ENCODE measurements around the gene RAP2A.

The RAP2A gene

DNA sequence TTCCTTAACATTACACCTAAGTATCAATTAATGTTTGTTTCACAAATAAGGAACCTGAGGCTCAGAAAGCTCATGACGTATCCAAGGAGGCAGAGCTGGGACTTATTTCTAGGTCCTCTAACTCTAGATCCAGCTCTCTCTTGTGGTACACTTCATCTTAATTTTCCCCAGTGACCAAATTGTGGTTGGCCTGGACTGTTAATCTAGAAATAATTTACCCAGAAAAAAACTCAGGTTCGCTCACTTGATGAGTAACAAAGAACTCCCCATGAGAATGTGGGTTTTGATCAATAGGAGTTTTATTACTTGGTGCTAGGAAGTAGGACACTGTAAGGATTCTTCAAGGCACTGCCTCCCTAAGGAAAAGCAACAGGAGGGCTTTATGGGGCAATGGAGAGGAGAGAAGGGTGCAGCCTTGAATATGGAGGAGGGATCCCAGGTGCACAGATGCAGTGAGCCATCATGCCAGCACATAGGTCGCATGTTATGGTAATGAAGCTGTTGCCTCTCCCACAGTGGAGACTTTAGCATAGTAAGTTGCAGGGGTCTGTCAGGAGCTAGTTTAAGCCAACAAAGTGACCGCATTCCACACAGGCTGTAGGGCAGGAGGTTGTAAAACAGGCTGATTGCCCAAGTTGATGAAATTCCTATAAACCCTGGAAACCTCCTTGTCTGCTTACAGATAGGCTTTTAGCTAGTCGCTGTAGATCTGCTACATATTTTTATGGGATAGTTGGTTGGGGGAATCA, 14.7 kb downstream of the RAP2A start:
- no peak for DNase-seq

DNA sequence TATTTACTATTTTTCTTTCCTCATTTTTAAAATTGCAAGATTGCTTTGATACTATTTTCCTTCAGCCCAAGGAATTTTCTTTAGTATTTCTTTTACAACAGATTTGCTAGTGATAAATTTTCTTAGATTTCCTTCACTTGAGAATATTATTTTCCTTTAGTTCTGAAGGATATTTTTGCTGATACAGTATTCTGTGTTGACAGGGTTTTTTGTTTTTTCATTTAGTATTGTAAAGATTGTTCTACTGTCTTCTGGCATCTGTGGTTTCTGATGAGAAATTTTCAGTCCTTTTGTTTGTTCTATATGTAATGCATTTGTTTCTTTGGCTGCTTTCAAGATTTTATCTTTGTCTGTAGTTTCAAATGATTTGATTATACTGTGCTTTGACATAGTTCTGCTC, 20.7 kb downstream of the RAP2A start:
- DNase-seq = no peak

DNA sequence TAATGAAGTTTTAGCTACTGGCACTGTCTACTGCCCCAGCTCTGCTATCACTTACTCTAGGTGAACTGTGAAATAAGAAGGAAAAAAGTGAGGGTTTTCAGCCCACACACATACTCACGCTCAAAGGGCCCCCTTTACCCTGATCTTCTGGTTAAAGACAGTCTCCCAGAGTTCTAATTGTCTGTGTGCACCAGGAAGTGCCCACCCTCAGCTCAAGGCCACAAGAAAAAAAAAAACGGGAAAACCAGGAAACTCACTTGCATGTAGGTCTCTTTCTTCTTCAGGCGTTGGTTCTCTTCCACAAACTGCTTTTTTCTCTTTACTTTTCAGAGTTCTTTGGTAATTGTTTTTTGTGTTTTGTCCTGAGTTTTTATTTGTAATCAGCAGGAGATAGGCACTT, 22.1 kb downstream of the RAP2A start:
- DNase-seq = no peak

DNA sequence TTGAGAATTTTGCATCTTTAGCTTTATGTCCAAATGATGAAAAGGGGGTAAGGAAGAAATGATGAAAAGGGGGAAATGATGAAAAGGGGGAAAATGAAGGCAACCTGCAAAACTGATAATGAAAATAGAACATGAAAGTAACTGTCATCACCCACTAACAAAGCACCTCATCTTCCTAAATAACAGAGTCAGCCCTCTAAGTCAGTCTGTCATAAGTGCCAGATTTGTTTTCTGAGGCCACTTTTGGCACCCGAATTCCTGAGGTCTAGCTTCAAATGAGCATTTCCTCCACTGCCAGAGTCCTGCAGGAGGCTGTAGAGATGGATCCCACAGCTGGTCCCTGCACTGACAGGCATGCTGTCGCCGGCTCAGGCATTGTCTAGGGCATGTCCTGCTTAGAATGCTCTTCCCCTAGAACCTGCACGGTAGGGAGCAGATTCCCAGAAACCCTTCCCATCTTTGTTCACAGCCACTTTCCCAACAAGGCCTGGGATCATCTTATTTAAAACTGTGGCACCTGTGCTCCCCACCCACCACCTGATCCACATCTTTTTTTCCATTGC, 25.3 kb downstream of the RAP2A start:
- DNase-seq = no peak

DNA sequence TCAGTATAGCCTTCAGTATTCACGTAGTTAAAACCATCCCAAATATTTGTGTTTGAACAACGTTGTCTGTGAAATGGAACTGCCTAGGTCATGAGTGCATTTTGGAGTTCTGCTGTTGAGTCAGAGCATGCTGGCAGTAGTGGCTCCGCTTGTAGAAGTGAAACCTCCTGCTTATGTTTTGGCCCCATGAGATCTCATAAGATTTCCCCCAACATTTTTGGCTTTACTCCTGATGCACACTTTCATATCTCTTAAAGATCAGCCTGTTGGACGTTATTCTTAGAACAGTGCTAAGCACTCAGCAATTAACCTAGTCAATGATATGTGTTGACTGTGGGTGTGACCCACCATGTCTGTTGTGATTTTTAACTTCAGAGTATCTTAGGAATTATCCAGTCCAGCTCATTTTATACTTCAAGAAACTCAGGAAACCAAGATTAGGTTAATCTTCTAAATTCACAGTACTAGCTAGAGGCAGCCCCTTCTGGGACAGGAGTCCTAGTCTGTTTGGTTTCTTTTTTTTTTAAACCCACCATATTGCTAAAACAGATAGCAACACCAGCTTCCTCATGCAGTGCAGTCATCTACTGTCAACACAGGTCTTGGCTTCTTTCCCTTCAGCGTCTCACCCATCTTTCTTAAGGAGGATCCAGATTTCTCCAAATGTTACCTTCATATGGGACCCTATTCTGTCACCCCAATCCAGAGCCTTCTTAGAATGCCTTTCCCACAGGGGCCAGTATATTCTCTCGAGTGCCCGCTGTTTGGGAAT, 26.2 kb downstream of the RAP2A start:
- no peak for DNase-seq

DNA sequence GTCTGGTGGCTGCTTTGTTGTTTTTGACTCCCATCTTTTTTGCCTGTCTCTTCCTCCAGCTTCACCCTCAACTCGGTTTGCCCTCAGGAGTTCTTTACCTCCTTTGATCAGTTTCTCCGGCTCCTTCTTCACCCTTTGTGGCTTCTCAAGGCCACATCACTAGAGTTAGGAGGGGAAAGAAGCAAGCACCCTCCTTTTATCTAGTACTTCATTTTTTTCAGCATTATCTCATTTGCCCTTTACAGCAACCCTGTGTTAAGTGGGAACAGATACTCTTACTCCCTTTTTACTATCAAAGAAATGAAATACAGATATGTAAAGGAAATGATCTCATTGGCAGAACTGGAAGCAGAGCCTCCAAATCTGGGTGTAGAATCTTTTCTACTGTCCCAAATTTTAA, 26.9 kb downstream of the RAP2A start:
- no peak for DNase-seq

DNA sequence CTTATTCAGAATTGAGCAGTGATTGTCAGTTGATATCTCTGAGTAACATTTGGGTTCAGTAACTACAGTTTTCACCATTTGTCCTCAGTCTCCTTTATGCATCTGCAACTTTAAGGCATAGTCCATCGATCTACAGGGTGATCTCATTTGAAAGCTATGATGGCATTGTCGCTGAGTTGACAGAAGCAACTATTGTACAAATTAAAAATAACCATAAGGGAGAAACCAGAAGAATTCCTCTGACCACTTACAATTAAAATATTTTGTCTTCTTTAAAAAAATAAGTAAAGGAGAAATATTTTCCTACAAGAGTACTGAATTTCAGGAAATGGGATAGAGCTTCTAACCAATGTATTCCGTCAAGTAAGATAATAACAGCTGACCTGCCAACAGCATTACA, 30.6 kb downstream of the RAP2A start:
- no peak for DNase-seq

DNA sequence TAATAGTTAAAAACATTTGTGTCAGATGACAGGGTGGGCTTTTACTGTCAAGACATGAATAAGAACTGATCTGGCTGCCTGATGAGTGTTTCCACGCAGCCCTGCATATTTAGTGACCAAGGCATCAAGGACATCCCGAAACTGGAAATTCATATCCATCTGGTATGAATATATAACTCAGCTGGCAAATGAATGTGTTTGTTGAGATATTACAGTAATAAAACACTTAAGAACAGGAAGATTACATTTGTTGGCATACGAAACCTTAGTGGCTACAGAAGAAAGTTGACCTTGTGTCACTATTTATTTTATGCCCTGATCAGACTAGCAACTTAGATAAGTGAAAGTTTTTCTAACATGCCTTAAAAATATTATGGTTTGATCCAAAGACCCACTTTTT, 32.8 kb downstream of the RAP2A start:
- no peak for DNase-seq

DNA sequence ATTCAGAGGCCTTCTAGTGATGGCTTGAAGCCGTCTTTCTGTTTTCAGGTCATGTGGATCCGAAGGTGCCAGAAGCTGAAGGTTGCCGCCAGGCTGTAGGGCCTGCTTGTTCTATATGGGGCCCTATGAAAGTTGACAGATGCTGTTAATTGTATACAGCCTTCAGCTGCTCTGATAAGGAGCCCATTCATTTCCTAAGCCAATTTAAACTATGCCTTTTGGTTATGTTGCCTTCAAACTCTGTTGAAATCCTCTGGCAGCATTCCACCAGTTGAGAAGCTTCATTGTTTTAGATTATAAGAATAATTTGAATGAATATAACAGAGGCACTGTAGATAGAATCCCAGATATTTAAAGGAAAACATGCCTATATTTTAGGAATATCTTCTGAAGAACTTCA, 34.4 kb downstream of the RAP2A start:
- no peak for DNase-seq

DNA sequence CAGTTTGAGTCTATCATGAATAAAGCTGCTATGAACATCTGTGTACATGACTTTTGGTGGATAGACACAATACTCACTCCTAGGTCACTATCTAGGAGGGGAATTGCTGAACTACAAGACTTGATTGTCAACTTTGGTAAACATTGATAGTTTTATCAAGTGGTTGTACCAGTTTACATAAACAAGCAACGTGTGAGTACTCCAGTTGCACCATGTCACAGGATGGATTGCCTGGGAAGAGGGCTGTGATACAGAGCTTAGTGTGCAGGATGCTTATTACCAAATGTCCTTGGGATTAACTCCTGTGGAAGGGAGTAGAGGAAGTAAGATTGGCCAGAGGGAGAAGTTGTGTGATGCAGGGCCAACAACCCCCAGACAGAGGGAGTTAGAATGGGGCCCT, 37.7 kb downstream of the RAP2A start:
- no peak for DNase-seq

DNA sequence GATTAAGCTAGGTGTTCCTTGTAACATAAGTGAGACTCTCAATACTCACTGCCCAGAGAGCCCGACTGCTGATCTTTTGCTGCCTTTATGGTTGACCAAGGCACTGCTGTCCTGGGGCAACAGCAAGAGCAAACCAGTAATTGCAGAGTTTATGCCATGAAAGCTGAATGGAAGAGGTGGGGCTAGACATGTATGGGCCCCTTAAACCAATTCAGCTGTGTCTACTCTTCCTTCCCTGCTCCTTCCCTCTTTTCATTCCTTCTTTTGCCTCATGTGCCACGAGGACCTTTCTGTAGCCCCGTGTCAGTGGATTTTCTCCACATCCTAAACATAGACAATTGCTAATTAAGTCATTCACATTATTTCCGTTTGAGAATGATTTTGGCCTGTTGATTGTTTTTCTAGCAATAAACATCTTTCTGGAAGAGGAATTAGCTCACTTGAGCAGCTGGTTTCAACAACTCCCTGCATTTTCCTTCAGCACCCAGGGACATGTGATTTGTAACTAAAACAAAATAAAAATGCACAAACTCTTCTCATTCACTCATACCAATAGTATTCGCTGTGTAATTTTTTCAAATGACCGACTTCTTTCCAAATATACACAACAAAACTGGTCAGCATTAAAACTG, 40.5 kb downstream of the RAP2A start:
- no peak for DNase-seq

DNA sequence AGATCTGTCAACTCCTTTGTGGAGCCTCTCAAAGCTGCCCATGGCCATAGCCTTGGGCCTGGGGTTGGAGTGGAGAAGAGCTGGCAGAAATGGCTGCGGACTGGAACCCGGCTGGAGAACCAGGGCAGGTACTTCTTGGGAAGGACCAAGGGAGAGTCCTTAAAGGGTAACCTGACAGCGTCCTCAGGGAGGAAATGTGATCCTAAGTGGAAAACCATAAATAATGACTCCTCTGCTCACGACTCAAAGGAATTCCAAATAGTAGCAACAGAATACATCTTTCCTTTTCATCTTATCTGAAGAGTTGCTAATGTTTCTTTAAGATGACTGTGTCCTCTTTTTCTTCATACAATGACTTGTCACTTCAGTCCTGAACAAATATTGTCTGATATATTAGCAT, 41.0 kb downstream of the RAP2A start:
- no peak for DNase-seq

DNA sequence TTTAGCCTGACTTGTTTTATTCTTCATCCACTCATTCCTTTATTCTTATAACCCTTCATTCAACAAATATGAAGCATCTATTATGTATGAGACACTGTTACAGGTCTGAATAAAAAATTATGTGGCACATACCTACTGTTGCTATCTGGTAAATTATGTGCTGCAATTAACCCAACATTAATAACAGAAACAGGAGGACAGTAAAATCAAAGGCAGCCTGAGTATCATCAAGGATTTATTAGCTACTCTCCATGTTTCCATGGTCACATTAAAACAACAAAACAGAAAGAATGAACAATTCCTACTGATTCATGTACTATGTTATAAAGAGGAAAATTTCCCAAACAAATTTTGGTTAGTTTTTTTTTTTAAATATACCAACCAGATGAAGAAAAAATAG, 43.9 kb downstream of the RAP2A start:
- DNase-seq = no peak

DNA sequence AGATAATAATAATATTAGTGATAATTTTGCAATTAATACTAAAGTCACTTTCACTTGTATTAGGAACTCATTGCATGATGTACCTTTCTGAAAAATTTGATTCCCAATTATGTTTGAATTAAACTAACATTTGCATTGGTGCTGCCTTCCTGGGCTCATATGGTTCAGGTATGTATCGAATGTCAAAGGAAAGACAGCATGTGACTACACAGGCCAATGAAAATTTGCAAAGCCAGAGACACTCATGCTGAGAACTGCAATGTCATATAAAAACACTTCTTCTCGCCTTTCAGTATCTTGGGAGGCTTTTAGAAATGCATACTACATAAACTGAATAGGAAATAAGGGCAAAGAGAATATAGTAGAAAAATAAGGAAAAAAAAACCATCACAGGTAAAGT, 44.3 kb downstream of the RAP2A start:
- DNase-seq = no peak

DNA sequence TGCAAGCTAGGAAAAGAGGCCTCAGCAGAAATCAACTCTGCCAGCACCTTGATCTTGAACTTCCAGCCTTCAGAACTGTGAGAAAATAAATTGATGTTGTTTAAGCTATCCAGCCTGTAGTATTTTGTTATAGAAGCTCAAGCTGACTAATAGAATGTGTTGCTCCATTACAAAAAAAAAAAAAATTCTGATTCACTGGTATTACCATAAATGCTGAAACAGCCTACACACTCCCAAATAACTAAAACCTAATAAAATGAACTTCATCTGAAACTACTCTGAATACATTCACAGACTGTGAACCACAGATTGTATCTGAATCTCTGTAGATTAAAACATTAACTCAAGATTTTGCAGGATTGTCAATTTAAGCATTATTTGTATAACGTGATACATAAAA, 49.5 kb downstream of the RAP2A start:
- DNase-seq = no peak

DNA sequence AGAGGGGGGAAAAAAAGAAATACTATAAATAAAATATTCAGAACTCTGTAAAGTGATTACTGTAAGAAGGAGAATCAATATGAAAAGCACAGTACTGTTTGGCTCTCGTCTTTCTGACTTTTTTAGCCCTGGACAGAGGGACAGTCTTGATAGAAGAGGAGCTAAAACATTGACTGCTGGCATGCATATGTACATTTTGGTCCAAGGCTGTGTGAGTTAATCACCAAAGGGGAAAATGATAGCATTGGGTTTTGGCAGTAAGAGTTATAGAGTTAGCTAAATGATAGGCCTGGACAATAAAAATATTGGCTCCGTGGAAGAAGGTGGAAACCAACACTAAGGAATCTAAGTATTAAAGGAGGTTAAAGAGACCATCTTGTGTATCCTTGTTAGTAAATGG, 50.3 kb downstream of the RAP2A start:
- DNase-seq = no peak

DNA sequence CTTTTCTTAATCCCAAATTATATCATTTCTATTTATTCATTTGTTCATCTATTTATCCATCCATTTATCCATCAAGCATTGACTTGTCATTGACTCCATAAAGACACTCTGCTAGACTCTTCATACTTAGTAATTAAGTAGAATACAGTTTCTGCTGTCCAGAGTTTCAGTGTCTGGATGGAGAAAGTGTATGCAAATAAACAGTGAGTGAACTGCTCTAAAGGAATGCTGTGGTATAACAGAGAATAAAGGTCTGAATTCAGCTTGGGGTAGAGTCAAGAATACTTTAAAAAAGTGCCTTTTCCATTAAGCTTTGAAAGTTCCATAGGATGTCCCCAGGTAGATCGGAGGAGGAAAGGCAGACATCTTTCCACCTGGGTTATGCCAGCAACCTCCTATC, 51.4 kb downstream of the RAP2A start:
- DNase-seq = no peak

DNA sequence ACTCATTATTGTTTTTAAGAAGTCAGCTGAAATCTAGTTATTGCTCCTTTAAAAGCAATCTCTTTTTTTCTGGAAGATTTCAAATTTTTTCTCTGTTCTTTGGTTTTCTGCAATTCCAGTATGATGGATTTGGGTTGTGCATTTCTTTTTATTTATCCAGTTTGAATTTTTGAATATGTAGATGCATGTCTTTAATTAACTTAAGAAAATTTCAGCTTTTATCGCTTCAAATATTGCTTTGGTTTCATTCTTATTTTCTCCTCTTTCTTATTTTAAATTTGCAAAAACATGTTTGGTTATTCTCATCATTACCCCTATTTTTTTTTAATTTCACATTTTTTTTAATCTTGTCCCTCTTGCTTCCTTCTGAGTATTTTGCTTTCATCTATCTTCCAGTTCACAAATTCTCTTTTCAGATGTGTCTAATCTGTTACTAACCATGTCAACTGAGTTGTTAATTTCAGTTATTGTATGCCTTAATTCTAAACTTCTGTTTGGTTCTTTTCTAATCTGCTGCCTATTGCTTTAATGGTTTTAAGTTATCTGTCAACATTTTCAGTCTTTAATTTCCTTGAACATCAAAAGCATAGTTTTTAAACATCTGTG, 56.8 kb downstream of the RAP2A start:
- DNase-seq = no peak

DNA sequence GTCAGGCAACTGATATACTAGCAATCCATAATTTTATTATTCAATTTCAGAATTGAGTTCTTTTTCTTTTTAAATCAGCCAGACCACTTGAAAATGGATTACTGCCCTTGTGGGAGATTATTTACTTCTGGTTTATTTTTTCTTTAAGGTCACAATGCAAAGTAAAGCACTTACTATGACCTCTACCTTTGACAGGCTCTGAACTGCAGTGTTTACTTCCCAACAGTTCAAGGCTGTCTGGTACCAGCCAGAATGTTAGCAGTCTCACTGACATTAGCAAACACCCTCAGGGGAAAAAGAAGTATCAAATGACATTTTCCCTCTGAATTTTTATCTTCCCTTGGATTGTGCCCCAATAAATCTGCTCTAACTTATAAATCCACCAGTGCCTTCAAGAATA, 57.5 kb downstream of the RAP2A start:
- DNase-seq = no peak

DNA sequence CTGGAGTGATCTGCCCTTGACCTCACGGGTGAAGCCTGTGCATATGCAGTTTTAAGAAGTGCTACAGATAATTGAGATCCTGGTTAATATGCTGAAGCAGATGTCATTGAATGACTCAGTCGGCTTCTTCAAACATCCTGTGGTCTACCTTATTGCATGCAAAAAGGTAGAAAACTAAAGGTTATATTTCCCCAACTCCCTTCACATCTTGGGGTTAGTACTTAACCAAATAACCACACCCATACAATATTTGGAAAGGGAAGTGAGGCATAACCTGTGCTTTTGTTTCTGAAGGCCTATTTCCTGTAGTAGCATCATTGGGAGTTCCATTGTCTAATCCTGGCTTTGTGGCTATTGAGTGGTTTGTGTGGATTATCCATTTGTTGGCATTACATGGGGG, 58.3 kb downstream of the RAP2A start:
- no peak for DNase-seq

DNA sequence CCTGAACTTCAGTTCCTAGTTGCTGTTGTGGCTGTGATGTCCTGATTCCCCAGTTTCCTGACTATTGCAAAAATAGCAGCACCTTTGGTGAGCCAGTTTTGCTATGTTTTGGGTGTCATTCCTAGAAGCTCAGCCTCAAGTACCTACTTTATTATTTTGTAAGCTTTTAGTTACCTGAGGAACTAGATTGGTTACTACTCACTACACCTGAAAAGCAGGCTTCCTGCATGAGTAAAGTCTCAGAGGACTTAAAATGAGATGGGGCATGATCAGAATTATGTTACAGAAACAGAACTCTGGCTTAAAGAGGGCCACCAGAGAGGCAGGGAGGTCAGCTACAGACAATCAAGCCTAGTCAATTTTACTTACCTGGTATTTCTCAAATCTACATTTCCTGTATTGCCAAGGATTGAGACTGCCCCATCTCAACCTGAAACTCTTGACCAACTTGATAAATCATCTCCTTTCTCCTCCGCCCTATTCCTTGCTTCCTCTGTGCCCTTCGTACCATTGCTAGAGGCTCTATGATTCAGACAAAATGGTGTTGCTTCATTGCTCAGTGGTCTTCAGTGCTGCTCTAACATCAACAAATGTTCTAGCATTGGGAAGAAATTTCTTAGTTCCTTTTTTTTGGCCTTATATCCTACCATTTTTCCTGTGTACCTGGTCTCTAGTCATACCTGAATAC, 58.9 kb downstream of the RAP2A start:
- DNase-seq = no peak

DNA sequence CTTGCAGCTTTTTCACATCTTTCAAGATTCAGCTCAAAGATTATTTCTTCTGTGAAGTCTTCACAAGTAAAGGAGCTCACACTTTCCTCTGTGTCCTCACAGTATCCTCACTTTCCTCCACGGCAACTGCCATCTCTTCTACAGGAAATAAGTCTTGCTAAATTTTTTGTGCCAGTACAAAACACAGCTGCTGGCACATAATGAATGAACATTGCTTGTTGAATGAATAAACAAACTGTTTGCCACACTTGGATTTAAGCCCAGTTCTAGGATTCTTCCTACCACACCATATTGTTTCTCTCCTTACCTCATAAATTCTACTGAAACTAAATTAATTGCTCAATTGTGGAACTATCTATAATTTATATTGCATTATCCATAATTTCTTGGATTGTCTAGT, 59.5 kb downstream of the RAP2A start:
- DNase-seq = no peak

DNA sequence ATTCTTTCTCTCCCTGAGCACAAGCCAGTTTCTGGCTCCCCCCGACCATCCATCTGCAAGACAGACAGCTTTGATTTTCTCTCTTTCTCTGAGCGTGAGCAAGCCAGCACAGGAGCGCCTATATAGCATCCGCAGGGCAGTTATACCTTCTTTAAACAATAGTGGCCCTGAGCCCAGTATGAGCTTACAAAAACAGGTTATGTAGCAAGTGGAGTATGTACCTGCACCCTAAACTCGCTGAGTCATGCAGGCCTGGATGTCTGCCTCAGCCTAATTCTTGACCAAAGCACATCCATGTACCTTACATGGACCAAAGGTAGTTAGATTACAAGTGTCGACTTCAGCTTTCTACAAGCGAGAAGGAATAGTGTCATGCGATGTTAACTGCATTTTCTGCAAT, 61.7 kb downstream of the RAP2A start:
- no peak for DNase-seq
